MM.1S (cell line): ENCODE results near the gene GRAPL.
"Not testable (repeated sequence)": the region's sequence is repeated elsewhere in the genome, so short reads cannot be mapped to it uniquely, and the experiment has no call there.

ENCODE experiments used
- DNase-seq: peaks from one replicate; pipeline ENCODE4 v3.0.0-alpha.2; 2015
- H2AFZ ChIP-seq: fragments of 300-600 bp; sonication (generic); 2 replicates; pipeline ENCODE4 v1.6.0; 2016; ENCODE audit warnings: antibody characterized with exemption, low read length
- H3F3A ChIP-seq: fragments of 300-600 bp; sonication (generic); 2 replicates; pipeline ENCODE4 v1.6.1; 2016; ENCODE audit warnings: mild to moderate bottlenecking, antibody characterized with exemption, low read length, moderate library complexity, mixed read lengths; ENCODE audit not compliant: insufficient read depth
- H3K27ac ChIP-seq: fragments of 300-600 bp; sonication (generic); 2 replicates; pipeline ENCODE4 v1.5.1; 2016; ENCODE audit warnings: mild to moderate bottlenecking, low read length
- H3K27me3 ChIP-seq: fragments of 300-600 bp; sonication (generic); replicated peaks from 2 replicates; pipeline ENCODE4 v1.6.0; 2016; ENCODE audit warnings: low read length; ENCODE audit not compliant: insufficient read depth
- H3K36me3 ChIP-seq: fragments of 300-600 bp; sonication (generic); replicated peaks from 2 replicates; pipeline ENCODE4 v1.6.1; 2016; ENCODE audit warnings: mild to moderate bottlenecking, low read length, mixed read lengths; ENCODE audit not compliant: insufficient read depth
- H3K4me1 ChIP-seq: fragments of 300-600 bp; sonication (generic); 2 replicates; pipeline ENCODE4 v1.6.1; 2016; ENCODE audit warnings: low read length, mixed read lengths
- H3K4me2 ChIP-seq: fragments of 300-600 bp; sonication (generic); 2 replicates; pipeline ENCODE4 v1.6.0; 2016; ENCODE audit warnings: low read depth, low read length
- H3K4me3 ChIP-seq: fragments of 300-600 bp; sonication (generic); 2 replicates; pipeline ENCODE4 v1.5.1; 2016; ENCODE audit warnings: low read length, mixed read lengths
- H3K79me2 ChIP-seq: fragments of 300-600 bp; sonication (generic); 2 replicates; pipeline ENCODE4 v1.6.1; 2016; ENCODE audit warnings: mixed run types, low read length, mixed read lengths
- H3K9ac ChIP-seq: fragments of 300-600 bp; sonication (generic); 2 replicates; pipeline ENCODE4 v1.6.1; 2016; ENCODE audit warnings: low read length, mixed read lengths
- H3K9me2 ChIP-seq: fragments of 300-600 bp; sonication (generic); replicated peaks from 2 replicates; pipeline ENCODE4 v1.6.1; 2016; ENCODE audit warnings: mild to moderate bottlenecking, low read length, mixed read lengths; ENCODE audit not compliant: insufficient read depth
- H3K9me3 ChIP-seq: fragments of 300-600 bp; sonication (generic); replicated peaks from 2 replicates; pipeline ENCODE4 v1.6.1; 2016; ENCODE audit warnings: mild to moderate bottlenecking, low read length, mixed read lengths; ENCODE audit not compliant: insufficient read depth
- H4K20me1 ChIP-seq: fragments of 300-600 bp; sonication (generic); 2 replicates; pipeline ENCODE4 v1.6.1; 2016; ENCODE audit warnings: mild to moderate bottlenecking, low read length, moderate library complexity, mixed read lengths; ENCODE audit not compliant: insufficient read depth

The GRAPL gene

GRCh38 chr17:19110189-19111097 lies 16.9 kb upstream of the GRAPL start:
- not testable (repeated sequence) for H3K4me3 ChIP-seq, H3K9ac ChIP-seq, H3F3A ChIP-seq, H3K4me2 ChIP-seq, H3K9me3 ChIP-seq, H2AFZ ChIP-seq, H3K4me1 ChIP-seq, H3K27ac ChIP-seq, H3K9me2 ChIP-seq, H3K79me2 ChIP-seq, H3K27me3 ChIP-seq, H4K20me1 ChIP-seq, H3K36me3 ChIP-seq, DNase-seq

GRCh38 chr17:19111111-19111711 lies 16.2 kb upstream of the GRAPL start:
- H3K4me2 ChIP-seq, H2AFZ ChIP-seq, H4K20me1 ChIP-seq, H3K79me2 ChIP-seq, H3K27me3 ChIP-seq, H3K9me2 ChIP-seq, H3K9ac ChIP-seq, H3K36me3 ChIP-seq, H3K9me3 ChIP-seq, H3K4me3 ChIP-seq, H3F3A ChIP-seq, H3K4me1 ChIP-seq, DNase-seq, H3K27ac ChIP-seq: not testable (repeated sequence)

- H3K9me2 ChIP-seq, H3K79me2 ChIP-seq, H3K4me3 ChIP-seq, H4K20me1 ChIP-seq, H3K9ac ChIP-seq, H3K4me2 ChIP-seq, H3K9me3 ChIP-seq, DNase-seq, H3K4me1 ChIP-seq, H3K27me3 ChIP-seq, H3K27ac ChIP-seq, H2AFZ ChIP-seq, H3K36me3 ChIP-seq, H3F3A ChIP-seq: not testable (repeated sequence)
These were observed 15.5 kb upstream of the GRAPL start for GRCh38 chr17:19111801-19112458.

GRCh38 chr17:19112459-19112826 lies 14.9 kb upstream of the GRAPL start:
- H3F3A ChIP-seq, H3K9ac ChIP-seq, H4K20me1 ChIP-seq, H3K27ac ChIP-seq, H3K36me3 ChIP-seq, H3K4me2 ChIP-seq, H3K27me3 ChIP-seq, H2AFZ ChIP-seq, H3K4me3 ChIP-seq, H3K9me3 ChIP-seq, H3K79me2 ChIP-seq, DNase-seq, H3K4me1 ChIP-seq, H3K9me2 ChIP-seq: not testable (repeated sequence)

- not testable (repeated sequence) for H3K27ac ChIP-seq, H2AFZ ChIP-seq, H3K9ac ChIP-seq, H3K79me2 ChIP-seq, H4K20me1 ChIP-seq, H3K9me3 ChIP-seq, H3K9me2 ChIP-seq, H3K4me1 ChIP-seq, DNase-seq, H3F3A ChIP-seq, H3K4me2 ChIP-seq, H3K36me3 ChIP-seq, H3K27me3 ChIP-seq, H3K4me3 ChIP-seq
These were observed 8.7 kb upstream of the GRAPL start for GRCh38 chr17:19118695-19119094.

GRCh38 chr17:19125289-19125688 lies 2.1 kb upstream of the GRAPL start:
- not testable (repeated sequence) for H3K27me3 ChIP-seq, H3K4me3 ChIP-seq, H4K20me1 ChIP-seq, H3F3A ChIP-seq, H3K79me2 ChIP-seq, H3K9me3 ChIP-seq, H3K9ac ChIP-seq, H3K9me2 ChIP-seq, DNase-seq, H3K36me3 ChIP-seq, H3K4me2 ChIP-seq, H3K4me1 ChIP-seq, H2AFZ ChIP-seq, H3K27ac ChIP-seq

GRCh38 chr17:19129500-19129899 lies 2.1 kb downstream of the GRAPL start:
- not testable (repeated sequence) for H3K27ac ChIP-seq, H3K4me1 ChIP-seq, H3K36me3 ChIP-seq, H3K4me2 ChIP-seq, H3K9ac ChIP-seq, H3F3A ChIP-seq, H3K79me2 ChIP-seq, H3K4me3 ChIP-seq, H4K20me1 ChIP-seq, H2AFZ ChIP-seq, H3K27me3 ChIP-seq, DNase-seq, H3K9me3 ChIP-seq, H3K9me2 ChIP-seq

- not testable (repeated sequence) for H3F3A ChIP-seq, H3K27me3 ChIP-seq, H3K9ac ChIP-seq, H3K4me1 ChIP-seq, DNase-seq, H2AFZ ChIP-seq, H3K9me2 ChIP-seq, H3K79me2 ChIP-seq, H4K20me1 ChIP-seq, H3K4me3 ChIP-seq, H3K9me3 ChIP-seq, H3K27ac ChIP-seq, H3K4me2 ChIP-seq, H3K36me3 ChIP-seq
These were observed 3.7 kb downstream of the GRAPL start for GRCh38 chr17:19131108-19131507.
